GM18868 (cell line): ENCODE results near the gene CDC14A.
"Not testable (repeated sequence)": the region's sequence is repeated elsewhere in the genome, so short reads cannot be mapped to it uniquely, and the experiment has no call there.

Experiments
- ATAC-seq: cut with Tn5 transposase; IDR thresholded peaks from one replicate; pipeline ENCODE4 v1.9.1; 2021; ENCODE audit warnings: mild to moderate bottlenecking, moderate library complexity; ENCODE audit not compliant: unreplicated experiment

CDC14A gene

GRCh38 chr1:100361511-100362089 is 9.3 kb downstream of the CDC14A start:
- ATAC-seq: no peak

- no peak for ATAC-seq
Measured at GRCh38 chr1:100362821-100363466, 10.6 kb downstream of the CDC14A start.

- ATAC-seq: no peak
Measured at GRCh38 chr1:100363831-100364230, 11.5 kb downstream of the CDC14A start.

- ATAC-seq: peak; percentile 57
Measured at GRCh38 chr1:100364697-100365096, 12.4 kb downstream of the CDC14A start.

GRCh38 chr1:100366209-100366525 is 13.9 kb downstream of the CDC14A start:
- ATAC-seq: no peak

- ATAC-seq: not testable (repeated sequence)
Measured at GRCh38 chr1:100369339-100369738, 17.0 kb downstream of the CDC14A start.

- ATAC-seq: not testable (repeated sequence)
Measured at GRCh38 chr1:100373953-100374352, 21.6 kb downstream of the CDC14A start.

GRCh38 chr1:100376890-100377289 is 24.6 kb downstream of the CDC14A start:
- not testable (repeated sequence) for ATAC-seq

GRCh38 chr1:100377590-100378361 is 25.5 kb downstream of the CDC14A start:
- ATAC-seq: peak; percentile 96

GRCh38 chr1:100378956-100379355 is 26.6 kb downstream of the CDC14A start:
- no peak for ATAC-seq

GRCh38 chr1:100380635-100381034 is 28.3 kb downstream of the CDC14A start:
- no peak for ATAC-seq

GRCh38 chr1:100382657-100383056 is 30.4 kb downstream of the CDC14A start:
- peak; percentile 31 for ATAC-seq

- no peak for ATAC-seq
Measured at GRCh38 chr1:100383743-100384405, 31.6 kb downstream of the CDC14A start.

GRCh38 chr1:100387209-100387608 is 34.9 kb downstream of the CDC14A start:
- no peak for ATAC-seq

- no peak for ATAC-seq
Measured at GRCh38 chr1:100387657-100388350, 35.5 kb downstream of the CDC14A start.

GRCh38 chr1:100390531-100390930 is 38.2 kb downstream of the CDC14A start:
- ATAC-seq: no peak

- no peak for ATAC-seq
Measured at GRCh38 chr1:100391675-100392074, 39.4 kb downstream of the CDC14A start.

GRCh38 chr1:100392756-100393155 is 40.5 kb downstream of the CDC14A start:
- ATAC-seq: no peak

GRCh38 chr1:100394285-100394684 is 42.0 kb downstream of the CDC14A start:
- no peak for ATAC-seq

GRCh38 chr1:100395913-100396312 is 43.6 kb downstream of the CDC14A start:
- no peak for ATAC-seq

- no peak for ATAC-seq
Measured at GRCh38 chr1:100396651-100397050, 44.3 kb downstream of the CDC14A start.
